Choroid plexus epithelial cell (primary cell): ENCODE data around the gene ZNF79.
A peak's percentile ranks its signal among the peaks of the same experiment; 100 is the strongest.

Experiments
- DNase-seq: peaks from one replicate; pipeline ENCODE4 v3.0.0-alpha.2; 2010; ENCODE audit warnings: low read depth
- H3K4me3 ChIP-seq: 2 replicates; pipeline ENCODE4 v1.5.1; 2011; ENCODE audit warnings: low read depth, mild to moderate bottlenecking, control low read depth, low read length, moderate library complexity
- TF ChIP-seq, protein P1 (sequence below): conservative IDR thresholded peaks from 2 replicates; pipeline ENCODE4 v1.5.1; 2011; ENCODE audit warnings: low read depth, mild to moderate bottlenecking, control low read depth, inconsistent platforms, low read length, moderate library complexity

The ZNF79 gene

GRCh38 chr9:127470662-127471061 is 46.5 kb downstream of the ZNF79 start:
- TF ChIP-seq, protein P1, sequence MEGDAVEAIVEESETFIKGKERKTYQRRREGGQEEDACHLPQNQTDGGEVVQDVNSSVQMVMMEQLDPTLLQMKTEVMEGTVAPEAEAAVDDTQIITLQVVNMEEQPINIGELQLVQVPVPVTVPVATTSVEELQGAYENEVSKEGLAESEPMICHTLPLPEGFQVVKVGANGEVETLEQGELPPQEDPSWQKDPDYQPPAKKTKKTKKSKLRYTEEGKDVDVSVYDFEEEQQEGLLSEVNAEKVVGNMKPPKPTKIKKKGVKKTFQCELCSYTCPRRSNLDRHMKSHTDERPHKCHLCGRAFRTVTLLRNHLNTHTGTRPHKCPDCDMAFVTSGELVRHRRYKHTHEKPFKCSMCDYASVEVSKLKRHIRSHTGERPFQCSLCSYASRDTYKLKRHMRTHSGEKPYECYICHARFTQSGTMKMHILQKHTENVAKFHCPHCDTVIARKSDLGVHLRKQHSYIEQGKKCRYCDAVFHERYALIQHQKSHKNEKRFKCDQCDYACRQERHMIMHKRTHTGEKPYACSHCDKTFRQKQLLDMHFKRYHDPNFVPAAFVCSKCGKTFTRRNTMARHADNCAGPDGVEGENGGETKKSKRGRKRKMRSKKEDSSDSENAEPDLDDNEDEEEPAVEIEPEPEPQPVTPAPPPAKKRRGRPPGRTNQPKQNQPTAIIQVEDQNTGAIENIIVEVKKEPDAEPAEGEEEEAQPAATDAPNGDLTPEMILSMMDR = no peak
- H3K4me3 ChIP-seq = no peak overlapping the region
- no peak for DNase-seq

DNA sequence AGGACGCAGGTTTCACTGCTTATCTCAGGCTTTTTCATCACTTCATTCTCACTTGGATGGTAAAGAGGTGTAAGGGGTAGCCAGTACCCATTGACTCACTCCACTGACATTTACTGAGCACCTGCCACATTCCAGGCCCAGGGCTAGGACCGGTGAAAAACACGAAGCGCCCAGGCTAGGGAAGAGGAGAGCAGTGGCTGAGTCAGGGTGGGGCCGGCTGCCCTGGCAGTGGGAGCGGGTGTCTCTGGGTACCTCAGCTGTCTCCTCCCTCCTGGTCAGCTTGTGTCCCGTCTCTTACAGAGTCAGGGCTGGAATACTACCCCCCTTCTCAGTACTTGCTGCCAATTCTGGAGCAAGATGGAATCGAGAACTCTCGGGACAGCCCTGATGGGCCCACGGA is 49.3 kb downstream of the ZNF79 start:
- TF ChIP-seq, protein P1 = no peak
- H3K4me3 ChIP-seq = no peak overlapping the region

DNA sequence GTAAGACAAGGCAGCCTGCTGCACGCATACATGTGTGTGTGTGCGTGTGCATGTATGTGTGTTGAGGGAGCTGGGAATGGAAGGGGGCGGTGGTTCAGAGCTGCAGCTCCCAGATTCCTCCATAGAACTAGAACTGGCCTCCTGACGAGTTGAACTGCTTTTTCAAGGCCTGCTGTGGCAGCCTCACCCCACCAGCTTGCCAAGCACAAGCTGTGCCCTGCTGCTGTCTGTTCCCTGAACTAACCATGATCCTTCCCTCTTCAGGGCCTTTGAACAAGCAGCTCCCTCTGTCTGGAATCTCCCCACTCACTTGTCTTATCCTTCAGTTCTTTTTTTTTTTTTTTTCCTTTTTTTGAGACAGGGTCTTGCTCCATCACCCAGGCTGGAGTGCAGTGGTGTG is 49.8 kb downstream of the ZNF79 start:
- no peak for DNase-seq
- TF ChIP-seq, protein P1 = no peak
- no peak overlapping the region for H3K4me3 ChIP-seq

More for the DNA sequence above, 49.3 kb downstream of the ZNF79 start:
- DNase-seq = no peak

- no peak for DNase-seq
- TF ChIP-seq, protein P1 = no peak
- no peak overlapping the region for H3K4me3 ChIP-seq
Measured at GRCh38 chr9:127474592-127474991, 50.4 kb downstream of the ZNF79 start.

DNA sequence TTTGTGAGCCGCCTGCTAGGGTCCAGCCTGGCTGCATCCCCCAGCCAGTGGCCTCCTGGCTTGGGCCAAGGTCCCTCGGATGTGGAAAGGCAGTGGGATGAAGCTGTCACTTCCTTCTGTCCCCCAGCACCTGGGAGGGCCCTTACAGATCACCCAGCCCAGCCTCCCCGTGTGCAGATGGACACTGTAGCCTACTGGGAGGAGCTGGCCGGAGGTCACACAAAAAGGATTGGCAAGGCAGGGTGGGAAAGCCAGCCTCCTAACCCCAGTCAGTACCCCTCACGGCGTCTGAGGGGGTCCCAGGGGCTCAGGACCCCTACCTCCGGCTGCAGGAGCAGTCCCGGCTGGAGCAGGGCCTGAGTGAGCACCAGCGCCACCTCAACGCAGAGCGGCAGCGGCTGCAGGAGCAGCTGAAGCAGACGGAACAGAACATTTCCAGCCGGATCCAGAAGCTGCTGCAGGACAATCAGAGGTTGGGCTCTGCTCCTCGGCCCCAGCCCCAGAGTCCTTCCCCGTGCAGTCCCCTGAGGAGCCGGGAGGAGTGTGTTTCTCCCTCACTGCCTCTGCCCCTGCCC is 55.4 kb downstream of the ZNF79 start:
- TF ChIP-seq, protein P1 = no peak
- DNase-seq = no peak
- no peak overlapping the region for H3K4me3 ChIP-seq

DNA sequence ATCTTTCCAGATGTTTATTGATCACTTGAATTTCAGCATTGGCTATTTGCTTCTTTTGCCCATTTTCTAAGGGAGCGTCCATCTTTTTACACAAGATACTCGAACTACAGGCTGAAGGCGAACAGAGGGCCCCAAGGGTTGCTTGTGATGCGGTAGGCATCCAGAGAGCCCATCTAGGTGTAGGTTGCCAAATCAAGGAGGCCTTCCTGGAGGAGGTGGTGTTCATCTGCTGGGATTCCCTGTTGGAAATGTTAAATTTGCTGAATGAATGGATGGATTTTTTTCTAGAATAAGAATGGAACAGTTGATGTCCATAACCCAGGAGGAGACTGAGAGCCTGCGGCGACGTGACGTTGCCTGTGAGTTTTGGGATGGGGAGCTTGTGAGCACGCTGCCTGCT is 58.5 kb downstream of the ZNF79 start:
- TF ChIP-seq, protein P1 = no peak
- H3K4me3 ChIP-seq = no peak overlapping the region
- no peak for DNase-seq

GRCh38 chr9:127485995-127486394 is 61.8 kb downstream of the ZNF79 start:
- TF ChIP-seq, protein P1 = peak; percentile 22
- H3K4me3 ChIP-seq = no peak overlapping the region
- no peak for DNase-seq
